Uterus (tissue), 4 donors: ENCODE data around the gene RAB32. TPM values are rescaled to one million over a fixed set of nuclear protein-coding genes. Genes with fewer than 3 reads are reported as not detected.

Experiments used
- DNase-seq, 2 donors: peaks; one replicate each; pipeline ENCODE4 v3.0.0-alpha.2; 2019 to 2020
- H3K27ac ChIP-seq, 2 donors: fragments of 200-600 bp; sonication (generic); 1 replicate in 1 of 2; 2 replicates in 1 of 2; pipeline ENCODE4 v1.5.1; 2016 to 2018
- H3K27me3 ChIP-seq, 2 donors: fragments of 200-600 bp; sonication (generic); one replicate each; pipeline ENCODE4 v1.5.1; 2018 to 2019; ENCODE audit warnings: control low read depth in 1 of 2
- H3K36me3 ChIP-seq, 2 donors: fragments of 200-600 bp; sonication (generic); one replicate each; pipeline ENCODE4 v1.5.1; 2019; ENCODE audit warnings: control low read depth in 1 of 2
- H3K4me1 ChIP-seq, 2 donors: fragments of 200-600 bp; sonication (generic); one replicate each; pipeline ENCODE4 v1.5.1; 2018 to 2019; ENCODE audit warnings: control low read depth in 1 of 2
- H3K4me3 ChIP-seq, 2 donors: fragments of 200-600 bp; sonication (generic); 1 replicate in 1 of 2; 2 replicates in 1 of 2; pipeline ENCODE4 v1.5.1; 2018 to 2019; ENCODE audit warnings: mild to moderate bottlenecking in 1 of 2
- H3K9me3 ChIP-seq, 2 donors: fragments of 200-600 bp; sonication (generic); one replicate each; pipeline ENCODE4 v1.5.1; 2019; ENCODE audit warnings: control low read depth in 1 of 2
- POLR2A ChIP-seq, 2 donors: fragments of 450-650 bp; IDR thresholded peaks; one replicate each; pipeline ENCODE4 v1.6.1; 2016; ENCODE audit warnings: antibody characterized with exemption in 2 of 2, mild to moderate bottlenecking in 1 of 2, moderate library complexity in 1 of 2
- intact Hi-C: fragments of 100-400 bp; cut with DNase I; formaldehyde crosslinking; loops from one replicate; pipeline ENCODE4 v1.15.1; 2023; ENCODE audit warnings: low total_unique reads
- total RNA-seq, 4 donors: library from RNA; depleted of rRNA in 3 of 4; stranded (reverse); fragments of >200 nt in 3 of 4; gene quantifications; one replicate each; pipeline versions ENCODE4 v1.1.0 to v1.2.4, GENCODE V29; 2014 to 2023
- TF ChIP-seq, protein P1 (sequence below), 4 experiments: fragments of 200-600 bp in 2 of 4; fragments of 450-650 bp in 2 of 4; sonication (generic) in 2 of 4; IDR thresholded peaks; one replicate each; pipeline ENCODE4 v1.5.1; 2016 to 2019; ENCODE audit warnings: antibody characterized with exemption in 4 of 4, mild to moderate bottlenecking in 2 of 4, moderate library complexity in 1 of 4
- donor health status: DM: yes; HTN: yes; CAD: no.

The RAB32 gene
- total RNA-seq, 4 donors from 2014 or later: 19.1 to 53.8 (median 38.8) TPM

- Histone ChIP-seq H3K27me3 (no peaks in the 10 kb centered on the region), H3K4me3 (no peak overlapping the region), H3K36me3 (no peaks in the 10 kb centered on the region), H3K27ac (no peak overlapping the region), H3K4me1 (no peaks in the 10 kb centered on the region), H3K9me3 (no peaks in the 10 kb centered on the region)
- TF ChIP-seq, protein P1, sequence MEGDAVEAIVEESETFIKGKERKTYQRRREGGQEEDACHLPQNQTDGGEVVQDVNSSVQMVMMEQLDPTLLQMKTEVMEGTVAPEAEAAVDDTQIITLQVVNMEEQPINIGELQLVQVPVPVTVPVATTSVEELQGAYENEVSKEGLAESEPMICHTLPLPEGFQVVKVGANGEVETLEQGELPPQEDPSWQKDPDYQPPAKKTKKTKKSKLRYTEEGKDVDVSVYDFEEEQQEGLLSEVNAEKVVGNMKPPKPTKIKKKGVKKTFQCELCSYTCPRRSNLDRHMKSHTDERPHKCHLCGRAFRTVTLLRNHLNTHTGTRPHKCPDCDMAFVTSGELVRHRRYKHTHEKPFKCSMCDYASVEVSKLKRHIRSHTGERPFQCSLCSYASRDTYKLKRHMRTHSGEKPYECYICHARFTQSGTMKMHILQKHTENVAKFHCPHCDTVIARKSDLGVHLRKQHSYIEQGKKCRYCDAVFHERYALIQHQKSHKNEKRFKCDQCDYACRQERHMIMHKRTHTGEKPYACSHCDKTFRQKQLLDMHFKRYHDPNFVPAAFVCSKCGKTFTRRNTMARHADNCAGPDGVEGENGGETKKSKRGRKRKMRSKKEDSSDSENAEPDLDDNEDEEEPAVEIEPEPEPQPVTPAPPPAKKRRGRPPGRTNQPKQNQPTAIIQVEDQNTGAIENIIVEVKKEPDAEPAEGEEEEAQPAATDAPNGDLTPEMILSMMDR (IDR thresholded peaks at IDR 0.05): no peak
- no peak for TF ChIP-seq POLR2A (IDR thresholded peaks at IDR 0.05)
- DNase-seq: no peak
- intact Hi-C loops: no loop called here
These were observed 57.7 kb downstream of the RAB32 start for GRCh38 chr6:146601352-146601751.

- Histone ChIP-seq H3K4me3 (no peak overlapping the region), H3K27me3 (no peaks in the 10 kb centered on the region), H3K36me3 (no peaks in the 10 kb centered on the region), H3K9me3 (no peaks in the 10 kb centered on the region), H3K27ac (no peak overlapping the region), H3K4me1 (no peaks in the 10 kb centered on the region)
- TF ChIP-seq, protein P1 (IDR thresholded peaks at IDR 0.05): no peak
- no peak for TF ChIP-seq POLR2A (IDR thresholded peaks at IDR 0.05)
- intact Hi-C loops: no loop called here
- DNase-seq: no peak
These were observed 58.9 kb downstream of the RAB32 start for GRCh38 chr6:146602526-146602925.

Other genes with a start within 250 kb of the RAB32 start
- 1 to 10 TPM in 2 of 4 donors, not detected in 2; 1.9 to 7.7 TPM for gene ADGB, start 55.1 kb downstream of the RAB32 start, total RNA-seq